Subcutaneous abdominal adipose tissue (tissue), 5 donors: ENCODE results near the gene ESAM.

ENCODE experiments used
- H3K27ac ChIP-seq: one replicate; pipeline ENCODE4 v1.7.0; 2013; ENCODE audit warnings: low read depth, mild to moderate bottlenecking, inconsistent platforms, low read length, moderate library complexity
- H3K27me3 ChIP-seq, 5 donors: one replicate each; pipeline ENCODE4 v1.7.0; 2013; ENCODE audit warnings: low read length in 5 of 5, inconsistent platforms in 1 of 5; ENCODE audit not compliant: control insufficient read depth in 5 of 5, insufficient read depth in 4 of 5
- H3K36me3 ChIP-seq, 5 donors: one replicate each; pipeline ENCODE4 v1.7.0; 2013; ENCODE audit warnings: low read length in 5 of 5; ENCODE audit not compliant: control insufficient read depth in 5 of 5, insufficient read depth in 5 of 5
- H3K4me1 ChIP-seq, 5 donors: one replicate each; pipeline ENCODE4 v1.7.0; 2013; ENCODE audit warnings: low read length in 5 of 5, mild to moderate bottlenecking in 3 of 5, moderate library complexity in 1 of 5; ENCODE audit not compliant: control insufficient read depth in 5 of 5, insufficient read depth in 5 of 5
- H3K4me3 ChIP-seq, 5 donors: one replicate each; pipeline ENCODE4 v1.7.0; 2013; ENCODE audit warnings: low read length in 5 of 5, low read depth in 1 of 5
- H3K9ac ChIP-seq, 5 donors: one replicate each; pipeline ENCODE4 v1.7.0; 2013; ENCODE audit warnings: low read length in 5 of 5, mild to moderate bottlenecking in 4 of 5, moderate library complexity in 3 of 5
- H3K9me3 ChIP-seq, 5 donors: one replicate each; pipeline ENCODE4 v1.7.0; 2013; ENCODE audit warnings: low read length in 5 of 5; ENCODE audit not compliant: control insufficient read depth in 5 of 5
- donor health status: healthy.
- donor health status: healthy.
- donor health status: healthy.
- donor health status: healthy.
- donor health status: healthy.

Gene ESAM

GRCh38 chr11:124761301-124762104 is 587 bp downstream of the ESAM start:
- H3K27ac ChIP-seq = peak overlapping the region; percentile 89
- H3K36me3 ChIP-seq = peaks cover 0 to 8% (median 4%) of the 10 kb centered on the region in 5 donors
- peaks cover 21 to 50% (median 47%) of the 10 kb centered on the region in 5 donors for H3K27me3 ChIP-seq
- H3K4me1 ChIP-seq = peaks cover 2 to 61% (median 41%) of the 10 kb centered on the region in 5 donors
- H3K9me3 ChIP-seq = no peaks in the 10 kb centered on the region
- peak overlapping the region; percentile 70 to 88 (median 76) for H3K4me3 ChIP-seq
- H3K9ac ChIP-seq = peak overlapping the region in 4 of 5 donors; percentile 56 to 86 (median 71)

GRCh38 chr11:124760806-124761205 is 1.3 kb downstream of the ESAM start:
- H3K9me3 ChIP-seq = no peaks in the 10 kb centered on the region
- peaks cover 2 to 68% (median 44%) of the 10 kb centered on the region in 5 donors for H3K4me1 ChIP-seq
- peak overlapping the region; percentile 70 to 88 (median 76) for H3K4me3 ChIP-seq
- peak overlapping the region in 4 of 5 donors; percentile 52 to 86 (median 64) for H3K9ac ChIP-seq
- peaks cover 0 to 12% (median 5%) of the 10 kb centered on the region in 5 donors for H3K36me3 ChIP-seq
- H3K27ac ChIP-seq = peak overlapping the region; percentile 89
- peaks cover 21 to 57% (median 52%) of the 10 kb centered on the region in 5 donors for H3K27me3 ChIP-seq

- Histone ChIP-seq H3K4me3 (peak overlapping the region in 4 of 5 donors; percentile 70 to 88 (median 76)), H3K36me3 (peaks cover 0 to 11% (median 7%) of the 10 kb centered on the region in 5 donors), H3K9ac (peak overlapping the region in 4 of 5 donors; percentile 52 to 86 (median 66)), H3K27ac (peak overlapping the region; percentile 89), H3K4me1 (peaks cover 2 to 69% (median 44%) of the 10 kb centered on the region in 5 donors), H3K27me3 (peaks cover 21 to 58% (median 53%) of the 10 kb centered on the region in 5 donors), H3K9me3 (no peaks in the 10 kb centered on the region)
Observed at GRCh38 chr11:124760205-124760652, 1.9 kb downstream of the ESAM start.

GRCh38 chr11:124759266-124760204 is 2.6 kb downstream of the ESAM start:
- H3K27me3 ChIP-seq = peaks cover 21 to 58% (median 53%) of the 10 kb centered on the region in 5 donors
- peak overlapping the region in 4 of 5 donors; percentile 57 to 88 (median 76) for H3K4me3 ChIP-seq
- peaks cover 2 to 75% (median 44%) of the 10 kb centered on the region in 5 donors for H3K4me1 ChIP-seq
- H3K27ac ChIP-seq = peak overlapping the region; percentile 89
- peak overlapping the region in 4 of 5 donors; percentile 52 to 86 (median 66) for H3K9ac ChIP-seq
- no peaks in the 10 kb centered on the region for H3K9me3 ChIP-seq
- peaks cover 0 to 11% (median 7%) of the 10 kb centered on the region in 5 donors for H3K36me3 ChIP-seq

GRCh38 chr11:124758355-124759265 is 3.5 kb downstream of the ESAM start:
- Histone ChIP-seq H3K9me3 (no peaks in the 10 kb centered on the region), H3K27ac (peak overlapping the region; percentile 65), H3K27me3 (peaks cover 21 to 58% (median 53%) of the 10 kb centered on the region in 5 donors), H3K4me1 (peaks cover 2 to 84% (median 44%) of the 10 kb centered on the region in 5 donors), H3K36me3 (peaks cover 0 to 20% (median 17%) of the 10 kb centered on the region in 5 donors), H3K4me3 (peak overlapping the region; percentile 56 to 88 (median 76)), H3K9ac (peak overlapping the region in 2 of 5 donors; percentile 44 to 73)

- Histone ChIP-seq H3K27me3 (peaks cover 21 to 60% (median 49%) of the 10 kb centered on the region in 5 donors), H3K9me3 (no peaks in the 10 kb centered on the region), H3K9ac (no peak overlapping the region), H3K36me3 (peaks cover 0 to 28% (median 21%) of the 10 kb centered on the region in 5 donors), H3K4me1 (peaks cover 3 to 83% (median 31%) of the 10 kb centered on the region in 5 donors), H3K27ac (no peak overlapping the region), H3K4me3 (no peak overlapping the region)
Observed at GRCh38 chr11:124757320-124757719, 4.8 kb downstream of the ESAM start.

GRCh38 chr11:124756753-124757227 is 5.3 kb downstream of the ESAM start:
- H3K27ac ChIP-seq = no peak overlapping the region
- H3K9me3 ChIP-seq = no peaks in the 10 kb centered on the region
- H3K4me1 ChIP-seq = peaks cover 3 to 83% (median 33%) of the 10 kb centered on the region in 5 donors
- H3K36me3 ChIP-seq = peaks cover 0 to 28% (median 21%) of the 10 kb centered on the region in 5 donors
- H3K9ac ChIP-seq = no peak overlapping the region
- peaks cover 19 to 60% (median 46%) of the 10 kb centered on the region in 5 donors for H3K27me3 ChIP-seq
- H3K4me3 ChIP-seq = no peak overlapping the region

GRCh38 chr11:124756033-124756752 is 5.9 kb downstream of the ESAM start:
- Histone ChIP-seq H3K4me3 (no peak overlapping the region), H3K4me1 (peaks cover 3 to 84% (median 31%) of the 10 kb centered on the region in 5 donors)

More at GRCh38 chr11:124756033-124756752, 5.9 kb downstream of the ESAM start:
- H3K27ac ChIP-seq = no peak overlapping the region
- H3K27me3 ChIP-seq = peaks cover 15 to 60% (median 43%) of the 10 kb centered on the region in 5 donors
- H3K36me3 ChIP-seq = peaks cover 0 to 30% (median 21%) of the 10 kb centered on the region in 5 donors
- no peak overlapping the region for H3K9ac ChIP-seq
- H3K9me3 ChIP-seq = no peaks in the 10 kb centered on the region
